Nephron progenitor cell (in vitro differentiated cells): ENCODE results near the gene WDTC1.

ENCODE experiments used
- DNase-seq: peaks from one replicate; pipeline ENCODE4 v3.0.0; 2021
- H3K27ac Mint-ChIP-seq: 2 replicates; pipeline ENCODE4 v1.8.0; 2021; ENCODE audit warnings: mild to moderate bottlenecking, moderate library complexity, mixed read lengths
- H3K27me3 Mint-ChIP-seq: 2 replicates; pipeline ENCODE4 v1.8.0; 2021; ENCODE audit warnings: mild to moderate bottlenecking, low read depth, mixed read lengths; ENCODE audit not compliant: poor library complexity
- H3K36me3 Mint-ChIP-seq: 2 replicates; pipeline ENCODE4 v1.8.0; 2021; ENCODE audit warnings: low read depth, mixed read lengths
- H3K4me1 Mint-ChIP-seq: 2 replicates; pipeline ENCODE4 v1.8.0; 2021; ENCODE audit warnings: mixed read lengths
- H3K4me3 Mint-ChIP-seq: 2 replicates; pipeline ENCODE4 v1.8.0; 2021; ENCODE audit warnings: mild to moderate bottlenecking, moderate library complexity, mixed read lengths
- H3K9me3 Mint-ChIP-seq: 2 replicates; pipeline ENCODE4 v1.8.0; 2021; ENCODE audit warnings: mild to moderate bottlenecking, moderate library complexity, mixed read lengths
- CTCF ChIP-seq: fragments of 200-600 bp; sonication (generic); IDR thresholded peaks from 2 replicates; pipeline ENCODE4 v1.5.0; 2021; ENCODE audit warnings: antibody characterized with exemption

The WDTC1 gene

GRCh38 chr1:27297903-27298302 lies 63.5 kb downstream of the WDTC1 start:
- no peak for TF ChIP-seq CTCF
- peaks cover 51% of the 10 kb centered on the region for H3K4me1 Mint-ChIP-seq
- H3K4me3 Mint-ChIP-seq, result no peak overlapping the region
- DNase-seq, result no peak
- H3K36me3 Mint-ChIP-seq, result peaks cover 19% of the 10 kb centered on the region
- no peaks in the 10 kb centered on the region for H3K27me3 Mint-ChIP-seq
- H3K27ac Mint-ChIP-seq, result no peak overlapping the region
- no peaks in the 10 kb centered on the region for H3K9me3 Mint-ChIP-seq

DNA sequence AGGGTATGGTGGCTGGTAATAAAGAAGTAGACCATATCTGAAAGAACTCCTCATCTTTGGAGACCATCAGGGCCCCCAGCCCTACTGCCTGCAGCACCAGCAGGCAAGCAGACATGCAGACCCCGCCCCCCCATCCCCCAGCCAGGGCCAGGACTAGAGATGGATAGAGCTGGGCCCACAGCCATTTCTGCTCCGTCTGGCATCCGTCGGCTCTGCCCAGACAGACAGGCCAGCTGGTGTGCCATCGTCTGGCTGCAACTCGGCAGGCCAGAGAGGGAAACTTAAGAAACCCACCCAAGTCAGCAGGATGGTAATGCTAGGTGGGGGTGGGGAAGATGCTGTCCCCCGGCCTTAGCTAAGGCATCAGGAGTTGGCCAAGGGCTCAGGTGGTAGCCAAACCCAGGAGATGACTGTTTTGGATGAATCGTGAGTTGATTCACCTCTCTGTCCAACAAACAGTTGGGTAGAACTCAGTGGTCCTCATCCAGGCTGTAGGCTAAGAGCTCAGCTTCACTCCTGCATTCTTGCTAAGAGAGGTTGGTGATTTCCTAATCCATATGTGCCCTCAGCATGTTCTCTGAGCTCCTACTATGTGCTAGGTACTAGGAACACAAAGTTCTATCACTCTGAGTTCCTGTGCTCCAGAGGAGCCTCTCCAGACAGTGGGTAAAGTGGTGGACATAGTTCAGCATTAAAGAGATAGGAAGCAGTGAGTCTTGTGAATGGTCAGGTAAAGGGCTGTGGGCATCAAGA lies 64.4 kb downstream of the WDTC1 start:
- TF ChIP-seq CTCF, result no peak
- peaks cover 51% of the 10 kb centered on the region for H3K4me1 Mint-ChIP-seq
- peak overlapping the region; percentile 95 for H3K27ac Mint-ChIP-seq
- peaks cover 18% of the 10 kb centered on the region for H3K36me3 Mint-ChIP-seq
- no peaks in the 10 kb centered on the region for H3K9me3 Mint-ChIP-seq
- no peaks in the 10 kb centered on the region for H3K27me3 Mint-ChIP-seq
- DNase-seq, result no peak
- H3K4me3 Mint-ChIP-seq, result no peak overlapping the region

DNA sequence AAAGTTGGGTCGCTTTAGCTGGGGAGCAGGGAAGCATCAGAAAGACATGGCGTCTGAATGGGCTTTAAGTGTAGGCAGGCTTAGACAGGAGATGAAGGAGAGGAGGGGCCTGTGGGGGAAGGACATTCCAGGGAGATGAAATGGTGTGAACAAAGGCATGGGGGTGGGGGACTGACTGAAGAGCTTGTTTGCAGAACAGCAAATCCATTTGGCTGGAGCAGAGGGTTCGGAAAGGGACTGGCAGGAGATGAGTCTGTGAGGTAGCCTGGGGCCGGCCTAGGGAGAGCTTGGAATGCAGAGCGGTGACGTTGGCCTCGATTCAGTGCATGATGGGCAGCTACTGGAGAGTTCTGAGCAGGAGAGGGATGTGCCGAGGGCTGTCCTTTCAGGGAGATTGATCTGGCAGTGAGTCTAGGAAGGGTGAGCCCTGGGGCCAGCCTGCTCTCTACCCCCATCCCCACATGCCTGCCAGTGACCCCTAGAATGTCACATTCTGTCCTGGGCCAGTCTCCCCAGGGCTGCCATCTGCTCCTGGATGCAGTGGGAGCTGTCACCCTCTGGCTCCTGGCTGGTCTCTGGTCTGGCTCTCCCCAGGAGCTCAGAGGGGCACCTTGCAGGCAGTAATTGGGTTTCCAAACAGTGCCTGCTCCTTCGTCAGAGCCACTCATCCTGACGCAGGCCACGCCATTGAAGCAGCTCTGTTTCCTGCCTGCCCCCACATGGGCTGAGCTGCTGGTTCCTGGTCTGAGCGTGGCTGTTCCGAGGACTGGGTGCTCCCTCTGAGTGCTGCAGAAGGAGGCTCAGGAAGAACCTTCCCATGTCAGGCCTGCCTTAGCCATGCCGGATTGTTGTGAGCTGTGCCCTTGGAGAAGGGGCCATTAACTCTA lies 65.2 kb downstream of the WDTC1 start:
- DNase-seq, result peak; percentile 52
- peak overlapping the region; percentile 95 for H3K27ac Mint-ChIP-seq
- H3K27me3 Mint-ChIP-seq, result no peaks in the 10 kb centered on the region
- no peak overlapping the region for H3K4me3 Mint-ChIP-seq
- H3K9me3 Mint-ChIP-seq, result no peaks in the 10 kb centered on the region
- peaks cover 17% of the 10 kb centered on the region for H3K36me3 Mint-ChIP-seq
- no peak for TF ChIP-seq CTCF
- H3K4me1 Mint-ChIP-seq, result peaks cover 51% of the 10 kb centered on the region

DNA sequence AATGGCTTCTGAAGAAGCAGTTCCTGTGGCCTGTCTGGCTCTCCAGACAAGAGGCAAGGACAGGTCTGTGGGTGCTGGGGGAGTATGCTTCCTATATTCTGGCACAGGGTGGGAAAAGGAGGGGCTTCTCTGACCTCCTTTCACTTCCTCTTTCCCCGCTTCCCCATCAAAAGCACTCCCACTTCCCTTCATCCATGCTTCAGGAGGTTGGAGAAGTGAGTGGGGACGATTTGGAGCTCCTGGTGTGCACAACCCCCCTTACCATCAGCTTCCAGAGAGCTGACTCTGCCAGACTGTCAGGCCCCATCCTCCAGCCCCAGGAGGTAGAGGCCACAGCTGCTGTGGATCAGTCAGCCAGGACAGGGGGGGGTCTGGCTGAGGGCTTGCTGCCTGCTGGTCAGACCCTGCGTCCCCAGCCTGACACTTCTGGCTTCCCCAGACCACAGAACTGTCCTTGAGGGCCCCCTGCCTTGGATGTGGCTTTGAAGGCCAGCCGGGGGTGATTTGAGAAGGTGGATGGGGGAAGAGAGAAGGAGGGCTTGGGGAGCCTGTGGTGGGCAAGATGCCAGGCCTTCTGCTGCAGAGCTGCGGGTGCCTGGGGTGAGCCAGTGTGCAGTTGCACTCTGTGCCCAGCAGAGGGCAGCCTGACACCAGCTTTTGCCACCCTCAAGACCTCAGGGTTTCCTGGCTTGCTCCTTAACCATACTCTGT lies 66.1 kb downstream of the WDTC1 start:
- TF ChIP-seq CTCF, result peak; percentile 98
- peak; percentile 83 for DNase-seq
- H3K36me3 Mint-ChIP-seq, result peaks cover 17% of the 10 kb centered on the region
- no peaks in the 10 kb centered on the region for H3K27me3 Mint-ChIP-seq
- peaks cover 47% of the 10 kb centered on the region for H3K4me1 Mint-ChIP-seq
- no peaks in the 10 kb centered on the region for H3K9me3 Mint-ChIP-seq
- no peak overlapping the region for H3K27ac Mint-ChIP-seq
- H3K4me3 Mint-ChIP-seq, result no peak overlapping the region

DNA sequence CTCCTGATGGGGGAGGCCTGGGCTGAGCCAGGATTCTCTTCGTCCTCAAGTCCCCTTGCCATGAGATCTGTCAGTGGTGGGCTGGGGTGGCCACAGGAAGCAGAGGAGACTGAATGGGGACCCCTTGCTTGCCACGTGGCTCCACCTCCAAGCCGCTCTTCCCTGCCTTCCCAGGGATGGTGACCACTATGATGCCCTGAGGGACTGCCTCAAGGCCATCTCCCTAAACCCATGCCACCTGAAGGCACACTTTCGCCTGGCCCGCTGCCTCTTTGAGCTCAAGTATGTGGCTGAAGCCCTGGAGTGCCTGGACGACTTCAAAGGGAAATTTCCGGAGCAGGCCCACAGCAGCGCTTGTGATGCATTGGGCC lies 66.6 kb downstream of the WDTC1 start:
- no peaks in the 10 kb centered on the region for H3K27me3 Mint-ChIP-seq
- H3K27ac Mint-ChIP-seq, result no peak overlapping the region
- TF ChIP-seq CTCF, result peak; percentile 4
- H3K4me3 Mint-ChIP-seq, result no peak overlapping the region
- no peaks in the 10 kb centered on the region for H3K9me3 Mint-ChIP-seq
- peaks cover 47% of the 10 kb centered on the region for H3K4me1 Mint-ChIP-seq
- DNase-seq, result no peak
- peaks cover 17% of the 10 kb centered on the region for H3K36me3 Mint-ChIP-seq
